SK-N-SH (cell line): ENCODE data around the gene DNAJC18. TPM values are rescaled to one million over a fixed set of nuclear protein-coding genes. Genes with fewer than 3 reads are reported as not detected.

ENCODE experiments used
- CTCF ChIA-PET: fragments of 300-600, 350-600 bp; formaldehyde crosslinking; extraction: SDS; loops from one replicate; lab custom pipeline; 2021; lab: Yijun Ruan, JAX
- POLR2A ChIA-PET: fragments of 350-600 bp; sonication (Branson Sonifier 250); formaldehyde crosslinking; extraction: SDS; loops from one replicate; lab custom pipeline; 2020; ENCODE audit warnings: antibody characterized with exemption, inconsistent platforms; lab: Yijun Ruan, JAX
- DNase-seq: peaks from one replicate; pipeline ENCODE4 v3.0.0; 2012
- H2AFZ ChIP-seq: fragments of 200-600 bp; sonication (generic); 2 replicates; pipeline ENCODE4 v1.8.1; 2016; ENCODE audit warnings: antibody characterized with exemption, mild to moderate bottlenecking, low read depth
- H3F3A ChIP-seq: fragments of 200-600 bp; sonication (generic); replicated peaks from 2 replicates; pipeline ENCODE3; 2016; ENCODE audit warnings: antibody characterized with exemption, mild to moderate bottlenecking; ENCODE audit not compliant: insufficient read depth
- H3K27ac ChIP-seq, 2 experiments: fragments of 200-500 bp in 1 of 2; fragments of 200-600 bp in 1 of 2; sonication (Bioruptor generic) in 1 of 2; sonication (generic), shearing (Covaris generic) in 1 of 2; 2 replicates each; pipeline versions ENCODE4 v1.5.1 to v1.6.1; 2014 to 2016; ENCODE audit warnings: low read depth in 2 of 2, inconsistent platforms in 1 of 2, low read length in 1 of 2, mild to moderate bottlenecking in 1 of 2, mixed read lengths in 1 of 2
- H3K27me3 ChIP-seq: fragments of 200-600 bp; sonication (generic), shearing (Covaris generic); 2 replicates; pipeline ENCODE4 v1.6.1; 2016; ENCODE audit warnings: mixed run types; ENCODE audit not compliant: insufficient read depth
- H3K36me3 ChIP-seq, 2 experiments: fragments of 200-500 bp in 1 of 2; fragments of 200-600 bp in 1 of 2; sonication (Bioruptor generic) in 1 of 2; sonication (generic) in 1 of 2; replicated peaks in 1 of 2; 2 replicates each; pipeline versions ENCODE3 to v1.5.1; 2014 to 2016; ENCODE audit warnings: low read length in 1 of 2, mild to moderate bottlenecking in 1 of 2; ENCODE audit not compliant: insufficient read depth in 2 of 2, control insufficient read depth in 1 of 2
- H3K4me1 ChIP-seq, 2 experiments: fragments of 200-500 bp in 1 of 2; fragments of 200-600 bp in 1 of 2; sonication (Bioruptor generic) in 1 of 2; sonication (generic), shearing (Covaris generic) in 1 of 2; 2 replicates each; pipeline versions ENCODE4 v1.5.1 to v1.6.1; 2014 to 2016; ENCODE audit warnings: low read depth in 1 of 2, low read length in 1 of 2, mixed run types in 1 of 2; ENCODE audit not compliant: insufficient read depth in 2 of 2, control insufficient read depth in 1 of 2
- H3K4me2 ChIP-seq: fragments of 200-600 bp; sonication (generic), shearing (Covaris generic); 2 replicates; pipeline ENCODE4 v1.6.1; 2017; ENCODE audit warnings: mixed run types
- H3K4me3 ChIP-seq, 2 experiments: fragments of 200-500 bp in 1 of 2; fragments of 200-600 bp in 1 of 2; sonication (Bioruptor generic) in 1 of 2; sonication (generic), shearing (Covaris generic) in 1 of 2; 2 replicates each; pipeline versions ENCODE4 v1.5.1 to v1.8.1; 2014 to 2016; ENCODE audit warnings: low read depth in 2 of 2, inconsistent platforms in 1 of 2, low read length in 1 of 2, mild to moderate bottlenecking in 1 of 2, mixed read lengths in 1 of 2, moderate library complexity in 1 of 2
- H3K79me2 ChIP-seq: fragments of 200-600 bp; sonication (generic); 2 replicates; pipeline ENCODE4 v1.8.1; 2017; ENCODE audit warnings: mild to moderate bottlenecking; ENCODE audit not compliant: insufficient read depth
- H3K9ac ChIP-seq: fragments of 200-600 bp; sonication (generic); 2 replicates; pipeline ENCODE4 v1.6.1; 2017; ENCODE audit warnings: mixed run types
- H3K9me2 ChIP-seq: fragments of 200-600 bp; sonication (generic); 2 replicates; pipeline ENCODE4 v1.6.1; 2017; ENCODE audit warnings: mixed run types
- H3K9me3 ChIP-seq: fragments of 200-600 bp; sonication (generic); 2 replicates; pipeline ENCODE4 v1.6.1; 2017; ENCODE audit warnings: mixed run types, mild to moderate bottlenecking, moderate library complexity
- H4K20me1 ChIP-seq: fragments of 200-600 bp; sonication (generic); 2 replicates; pipeline ENCODE4 v1.6.1; 2017; ENCODE audit warnings: mild to moderate bottlenecking, mixed run types; ENCODE audit not compliant: insufficient read depth
- EP300 ChIP-seq, 2 experiments: IDR thresholded peaks; 2 replicates each; pipeline versions ENCODE4 v1.4.0 to v1.6.1; 2012; ENCODE audit warnings: borderline replicate concordance in 1 of 2, low read depth in 1 of 2, low read length in 1 of 2
- EZH2phosphoT487 ChIP-seq: fragments of 200-600 bp; sonication (generic); IDR thresholded peaks from 2 replicates; pipeline ENCODE4 v1.6.1; 2017; ENCODE audit warnings: low read depth, mixed run types, mild to moderate bottlenecking, antibody characterized with exemption, moderate library complexity, borderline replicate concordance
- FOSL2 ChIP-seq: IDR thresholded peaks from 2 replicates; pipeline ENCODE4 v1.4.0; 2012; ENCODE audit warnings: low read depth, mild to moderate bottlenecking, moderate library complexity, borderline replicate concordance
- GABPA ChIP-seq: IDR thresholded peaks from 2 replicates; pipeline ENCODE4 v1.4.0; 2012; ENCODE audit warnings: low read depth, mild to moderate bottlenecking
- GATA2 ChIP-seq: sonication (generic); formaldehyde crosslinking; IDR thresholded peaks from 2 replicates; pipeline ENCODE4 v1.5.0; 2020; ENCODE audit warnings: mild to moderate bottlenecking, missing genetic modification reagents
- JUND ChIP-seq: IDR thresholded peaks from 2 replicates; pipeline ENCODE4 v1.4.0; 2012
- MEF2A ChIP-seq: IDR thresholded peaks from 2 replicates; pipeline ENCODE4 v1.4.0; 2012; ENCODE audit warnings: low read depth, borderline replicate concordance
- MXI1 ChIP-seq: IDR thresholded peaks from 2 replicates; pipeline ENCODE4 v1.6.1; 2012; ENCODE audit warnings: mild to moderate bottlenecking, low read depth, low read length, improper control_type of control experiment
- NFIC ChIP-seq: IDR thresholded peaks from 2 replicates; pipeline ENCODE4 v1.4.0; 2012; ENCODE audit warnings: borderline replicate concordance
- NRF1 ChIP-seq: IDR thresholded peaks from 2 replicates; pipeline ENCODE4 v1.6.1; 2012; ENCODE audit warnings: low read depth, mild to moderate bottlenecking, low read length
- POLR2AphosphoS5 ChIP-seq: IDR thresholded peaks from 2 replicates; pipeline ENCODE4 v1.6.1; 2012; ENCODE audit warnings: low read depth, low read length
- RCOR1 ChIP-seq: fragments of 150-350 bp; IDR thresholded peaks from 2 replicates; pipeline ENCODE4 v1.6.1; 2017; ENCODE audit warnings: antibody characterized with exemption, low read length
- RFX5 ChIP-seq: IDR thresholded peaks from 2 replicates; pipeline ENCODE4 v1.6.1; 2012; ENCODE audit warnings: mild to moderate bottlenecking, improper control_type of control experiment, low read length
- SMC3 ChIP-seq: IDR thresholded peaks from 2 replicates; pipeline ENCODE4 v1.6.1; 2012; ENCODE audit warnings: low read depth, low read length, improper control_type of control experiment
- TAF1 ChIP-seq: IDR thresholded peaks from 2 replicates; pipeline ENCODE4 v1.6.1; 2012; ENCODE audit warnings: low read depth, mild to moderate bottlenecking, low read length, moderate library complexity, borderline replicate concordance
- TCF12 ChIP-seq: IDR thresholded peaks from 2 replicates; pipeline ENCODE4 v1.4.0; 2012
- WGBS: methylation state at CpG from one replicate; pipeline ENCODE4 v1.1.6; 2017; ENCODE audit warnings: low lambda C conversion rate; 5-methylcytosine and 5-hydroxymethylcytosine counted together
- polyA plus RNA-seq, 3 experiments: library from polyadenylated mRNA; depleted of rRNA; stranded (reverse); fragments of >200 nt; gene quantifications; 2 replicates each; pipeline ENCODE4 v1.2.3, GENCODE V29; 2012
- TF ChIP-seq, protein P1 (sequence below): IDR thresholded peaks from 2 replicates; pipeline ENCODE4 v1.6.1; 2012; ENCODE audit warnings: mild to moderate bottlenecking, low read depth, low read length, moderate library complexity
- TF ChIP-seq, protein P2 (sequence below): IDR thresholded peaks from 2 replicates; pipeline ENCODE4 v1.4.0; 2012; ENCODE audit warnings: low read depth
- TF ChIP-seq, protein P3 (sequence below): fragments of 200-600 bp; sonication (generic); IDR thresholded peaks from 2 replicates; pipeline ENCODE4 v1.6.1; 2017; ENCODE audit warnings: antibody characterized with exemption, mild to moderate bottlenecking, moderate library complexity
- TF ChIP-seq, protein P4 (sequence below): fragments of 150-350 bp; IDR thresholded peaks from 2 replicates; pipeline ENCODE4 v1.6.1; 2017; ENCODE audit warnings: antibody characterized with exemption, low read length, low read depth, borderline replicate concordance

DNAJC18 gene
- polyA plus RNA-seq, 1 of the 3 experiments (the other 2 are of a cell fraction), result 7.4 TPM

DNA sequence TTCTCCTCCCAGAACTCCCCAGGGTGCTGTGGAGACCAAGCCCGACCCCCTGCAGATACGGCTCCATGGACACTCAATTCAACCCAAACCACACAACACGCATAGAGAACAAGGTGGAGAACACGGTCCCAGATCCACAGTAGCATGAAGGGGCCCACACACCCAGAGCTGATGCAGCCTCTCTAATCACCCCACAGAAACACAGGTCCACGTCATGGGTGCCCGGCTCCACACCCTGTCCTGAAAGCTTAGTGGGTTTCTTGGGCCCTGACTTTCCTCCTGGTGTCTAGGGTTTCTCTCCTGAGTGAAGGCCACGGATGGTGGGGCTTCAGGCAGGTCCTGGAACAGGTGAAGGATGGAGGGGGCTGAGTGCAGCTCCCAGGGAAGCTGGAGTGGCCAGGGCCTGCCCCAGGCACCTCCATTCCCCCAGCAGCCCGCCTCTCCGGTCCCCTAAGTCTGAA is 54.7 kb downstream of the DNAJC18 start:
- no peaks in the 10 kb centered on the region for H3K79me2 ChIP-seq
- H3K9ac ChIP-seq, result no peak overlapping the region
- H3K27me3 ChIP-seq, result no peaks in the 10 kb centered on the region
- WGBS, result 90% methylated on average over 5 of the region's 9 CpGs
- H3K4me1 ChIP-seq, result peaks cover 0 to 23% of the 10 kb centered on the region in 2 experiments; a peak in 1 of 4 replicates
- no peak overlapping the region for H3K27ac ChIP-seq
- H4K20me1 ChIP-seq, result no peaks in the 10 kb centered on the region
- CTCF ChIA-PET, result interaction anchor here (1.2 kb wide), 1 partner anchor 129 kb away, joined by 3 read pairs; no protein-coding TSS in a partner anchor
- H3K4me3 ChIP-seq, result no peak overlapping the region
- TF ChIP-seq MXI1, result no peak
- TF ChIP-seq FOSL2, result no peak
- TF ChIP-seq POLR2AphosphoS5, result no peak
- no peak for TF ChIP-seq MEF2A
- no peak for TF ChIP-seq NRF1
- no peak for TF ChIP-seq RCOR1
- TF ChIP-seq, protein P1, sequence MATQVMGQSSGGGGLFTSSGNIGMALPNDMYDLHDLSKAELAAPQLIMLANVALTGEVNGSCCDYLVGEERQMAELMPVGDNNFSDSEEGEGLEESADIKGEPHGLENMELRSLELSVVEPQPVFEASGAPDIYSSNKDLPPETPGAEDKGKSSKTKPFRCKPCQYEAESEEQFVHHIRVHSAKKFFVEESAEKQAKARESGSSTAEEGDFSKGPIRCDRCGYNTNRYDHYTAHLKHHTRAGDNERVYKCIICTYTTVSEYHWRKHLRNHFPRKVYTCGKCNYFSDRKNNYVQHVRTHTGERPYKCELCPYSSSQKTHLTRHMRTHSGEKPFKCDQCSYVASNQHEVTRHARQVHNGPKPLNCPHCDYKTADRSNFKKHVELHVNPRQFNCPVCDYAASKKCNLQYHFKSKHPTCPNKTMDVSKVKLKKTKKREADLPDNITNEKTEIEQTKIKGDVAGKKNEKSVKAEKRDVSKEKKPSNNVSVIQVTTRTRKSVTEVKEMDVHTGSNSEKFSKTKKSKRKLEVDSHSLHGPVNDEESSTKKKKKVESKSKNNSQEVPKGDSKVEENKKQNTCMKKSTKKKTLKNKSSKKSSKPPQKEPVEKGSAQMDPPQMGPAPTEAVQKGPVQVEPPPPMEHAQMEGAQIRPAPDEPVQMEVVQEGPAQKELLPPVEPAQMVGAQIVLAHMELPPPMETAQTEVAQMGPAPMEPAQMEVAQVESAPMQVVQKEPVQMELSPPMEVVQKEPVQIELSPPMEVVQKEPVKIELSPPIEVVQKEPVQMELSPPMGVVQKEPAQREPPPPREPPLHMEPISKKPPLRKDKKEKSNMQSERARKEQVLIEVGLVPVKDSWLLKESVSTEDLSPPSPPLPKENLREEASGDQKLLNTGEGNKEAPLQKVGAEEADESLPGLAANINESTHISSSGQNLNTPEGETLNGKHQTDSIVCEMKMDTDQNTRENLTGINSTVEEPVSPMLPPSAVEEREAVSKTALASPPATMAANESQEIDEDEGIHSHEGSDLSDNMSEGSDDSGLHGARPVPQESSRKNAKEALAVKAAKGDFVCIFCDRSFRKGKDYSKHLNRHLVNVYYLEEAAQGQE, result no peak
- TF ChIP-seq, protein P2, sequence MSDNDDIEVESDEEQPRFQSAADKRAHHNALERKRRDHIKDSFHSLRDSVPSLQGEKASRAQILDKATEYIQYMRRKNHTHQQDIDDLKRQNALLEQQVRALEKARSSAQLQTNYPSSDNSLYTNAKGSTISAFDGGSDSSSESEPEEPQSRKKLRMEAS, result no peak
- TF ChIP-seq, protein P3, sequence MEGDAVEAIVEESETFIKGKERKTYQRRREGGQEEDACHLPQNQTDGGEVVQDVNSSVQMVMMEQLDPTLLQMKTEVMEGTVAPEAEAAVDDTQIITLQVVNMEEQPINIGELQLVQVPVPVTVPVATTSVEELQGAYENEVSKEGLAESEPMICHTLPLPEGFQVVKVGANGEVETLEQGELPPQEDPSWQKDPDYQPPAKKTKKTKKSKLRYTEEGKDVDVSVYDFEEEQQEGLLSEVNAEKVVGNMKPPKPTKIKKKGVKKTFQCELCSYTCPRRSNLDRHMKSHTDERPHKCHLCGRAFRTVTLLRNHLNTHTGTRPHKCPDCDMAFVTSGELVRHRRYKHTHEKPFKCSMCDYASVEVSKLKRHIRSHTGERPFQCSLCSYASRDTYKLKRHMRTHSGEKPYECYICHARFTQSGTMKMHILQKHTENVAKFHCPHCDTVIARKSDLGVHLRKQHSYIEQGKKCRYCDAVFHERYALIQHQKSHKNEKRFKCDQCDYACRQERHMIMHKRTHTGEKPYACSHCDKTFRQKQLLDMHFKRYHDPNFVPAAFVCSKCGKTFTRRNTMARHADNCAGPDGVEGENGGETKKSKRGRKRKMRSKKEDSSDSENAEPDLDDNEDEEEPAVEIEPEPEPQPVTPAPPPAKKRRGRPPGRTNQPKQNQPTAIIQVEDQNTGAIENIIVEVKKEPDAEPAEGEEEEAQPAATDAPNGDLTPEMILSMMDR, result no peak
- no peak for TF ChIP-seq RFX5
- no peak for TF ChIP-seq TCF12
- no peak for TF ChIP-seq EP300 (IDR thresholded peaks at IDR 0.05; ENCODE audit: borderline replicate concordance in 1 of 2, low read depth in 1 of 2, low read length in 1 of 2)
- no peak for TF ChIP-seq GATA2 (CRISPR knock-in tag)
- no peak for TF ChIP-seq SMC3
- TF ChIP-seq, protein P4, sequence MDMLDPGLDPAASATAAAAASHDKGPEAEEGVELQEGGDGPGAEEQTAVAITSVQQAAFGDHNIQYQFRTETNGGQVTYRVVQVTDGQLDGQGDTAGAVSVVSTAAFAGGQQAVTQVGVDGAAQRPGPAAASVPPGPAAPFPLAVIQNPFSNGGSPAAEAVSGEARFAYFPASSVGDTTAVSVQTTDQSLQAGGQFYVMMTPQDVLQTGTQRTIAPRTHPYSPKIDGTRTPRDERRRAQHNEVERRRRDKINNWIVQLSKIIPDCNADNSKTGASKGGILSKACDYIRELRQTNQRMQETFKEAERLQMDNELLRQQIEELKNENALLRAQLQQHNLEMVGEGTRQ, result no peak
- no peak for TF ChIP-seq GABPA
- TF ChIP-seq NFIC, result no peak
- no peak for TF ChIP-seq EZH2phosphoT487
- TF ChIP-seq TAF1, result no peak
- TF ChIP-seq JUND, result no peak
- TF ChIP-seq, all 33 proteins: peak for 0
- no peak for DNase-seq
- Histone ChIP-seq H3K9me2 (no peaks in the 10 kb centered on the region), H2AFZ (no peak overlapping the region), H3K9me3 (no peaks in the 10 kb centered on the region), H3K36me3 (no peaks in the 10 kb centered on the region), H3K4me2 (no peak overlapping the region), H3F3A (no peaks in the 10 kb centered on the region)
- POLR2A ChIA-PET, result no interaction called here
